Right atrium auricular region (tissue), 2 donors: ENCODE data around the gene STAMBPL1. TPM values are rescaled to one million over a fixed set of nuclear protein-coding genes. Genes with fewer than 3 reads are reported as not detected.

ENCODE experiments used
- DNase-seq: peaks from one replicate; pipeline ENCODE4 v3.0.0-alpha.2; 2019; ENCODE audit warnings: low spot score
- H3K27ac ChIP-seq, 2 donors: fragments of 200-600 bp; sonication (generic); 1 replicate in 1 of 2; 2 replicates in 1 of 2; pipeline ENCODE4 v1.5.1; 2016 to 2019
- H3K27me3 ChIP-seq, 2 donors: fragments of 200-600 bp; sonication (generic); one replicate each; pipeline versions ENCODE4 v1.5.1 to v1.6.0; 2017 to 2019
- H3K36me3 ChIP-seq: fragments of 200-600 bp; sonication (generic); one replicate; pipeline ENCODE4 v1.5.1; 2016
- H3K4me1 ChIP-seq, 2 donors: fragments of 200-600 bp; sonication (generic); one replicate each; pipeline versions ENCODE4 v1.5.1 to v1.6.0; 2017 to 2019
- H3K4me3 ChIP-seq, 2 donors: fragments of 200-600 bp; sonication (generic); 1 replicate in 1 of 2; 2 replicates in 1 of 2; pipeline ENCODE4 v1.5.1; 2017 to 2019; ENCODE audit warnings: mild to moderate bottlenecking in 1 of 2, moderate library complexity in 1 of 2
- H3K9me3 ChIP-seq, 2 donors: fragments of 200-600 bp; sonication (generic); one replicate each; pipeline ENCODE4 v1.5.1; 2019
- CTCF ChIP-seq, 2 donors: fragments of 200-600 bp; sonication (generic); IDR thresholded peaks; one replicate each; pipeline ENCODE4 v1.5.1; 2019; ENCODE audit warnings: antibody characterized with exemption in 2 of 2
- total RNA-seq, 2 donors: library from RNA; depleted of rRNA; stranded (reverse); fragments of >200 nt; gene quantifications; one replicate each; pipeline ENCODE4 v1.1.0, GENCODE V29; 2016

STAMBPL1 gene
- total RNA-seq: 10 to 100 TPM in 1 of 2 donors, 1 to 10 TPM in 1; 8.8 to 13.8 TPM

GRCh38 chr10:88879534-88880281 is at the start of gene STAMBPL1:
Gene STAMBPL1 (plus strand): TSS chr10:88880245. CDS start chr10:88901709, 21,464 bp downstream.
- TF ChIP-seq CTCF (IDR thresholded peaks at IDR 0.05): no peak
- Histone ChIP-seq H3K36me3 (no peaks in the 10 kb centered on the region), H3K27me3 (no peaks in the 10 kb centered on the region), H3K4me1 (peaks cover 0 to 45% of the 10 kb centered on the region in 2 donors), H3K4me3 (peak within 1 kb of the TSS; percentile 81 to 85), H3K27ac (peak within 1 kb of the TSS; percentile 95 to 96), H3K9me3 (no peaks in the 10 kb centered on the region)
- no peak for DNase-seq

- no peak for DNase-seq
- Histone ChIP-seq H3K27ac (no peak overlapping the region), H3K9me3 (no peaks in the 10 kb centered on the region), H3K4me3 (no peak overlapping the region), H3K4me1 (no peaks in the 10 kb centered on the region), H3K36me3 (no peaks in the 10 kb centered on the region), H3K27me3 (no peaks in the 10 kb centered on the region)
- no peak for TF ChIP-seq CTCF (IDR thresholded peaks at IDR 0.05)
These were observed 49.3 kb upstream of the STAMBPL1 start for GRCh38 chr10:88830643-88831268.

GRCh38 chr10:88831709-88832108 is 48.3 kb upstream of the STAMBPL1 start:
- Histone ChIP-seq H3K4me1 (no peaks in the 10 kb centered on the region), H3K27ac (no peak overlapping the region), H3K36me3 (no peaks in the 10 kb centered on the region), H3K27me3 (no peaks in the 10 kb centered on the region), H3K4me3 (no peak overlapping the region), H3K9me3 (no peaks in the 10 kb centered on the region)
- DNase-seq: no peak
- no peak for TF ChIP-seq CTCF (IDR thresholded peaks at IDR 0.05)

- Histone ChIP-seq H3K27me3 (no peaks in the 10 kb centered on the region), H3K36me3 (no peaks in the 10 kb centered on the region), H3K9me3 (no peaks in the 10 kb centered on the region), H3K4me3 (no peak overlapping the region), H3K27ac (no peak overlapping the region), H3K4me1 (no peaks in the 10 kb centered on the region)
- no peak for TF ChIP-seq CTCF (IDR thresholded peaks at IDR 0.05)
- DNase-seq: no peak
These were observed 47.7 kb upstream of the STAMBPL1 start for GRCh38 chr10:88832376-88832775.

GRCh38 chr10:88833156-88833555 is 46.9 kb upstream of the STAMBPL1 start:
- no peak for DNase-seq
- H3K36me3 ChIP-seq: no peaks in the 10 kb centered on the region
- TF ChIP-seq CTCF (IDR thresholded peaks at IDR 0.05): no peak
- no peak overlapping the region for H3K27ac ChIP-seq
- H3K4me1 ChIP-seq: no peaks in the 10 kb centered on the region
- H3K9me3 ChIP-seq: no peaks in the 10 kb centered on the region
- no peak overlapping the region for H3K4me3 ChIP-seq
- no peaks in the 10 kb centered on the region for H3K27me3 ChIP-seq
